ENCODE results near the gene MICAL2. TPM values are rescaled to one million over a fixed set of nuclear protein-coding genes. Genes with fewer than 3 reads are reported as not detected.

Gene MICAL2
- total RNA-seq, 1 donor from 2014 or later: 57.1 TPM

DNA sequence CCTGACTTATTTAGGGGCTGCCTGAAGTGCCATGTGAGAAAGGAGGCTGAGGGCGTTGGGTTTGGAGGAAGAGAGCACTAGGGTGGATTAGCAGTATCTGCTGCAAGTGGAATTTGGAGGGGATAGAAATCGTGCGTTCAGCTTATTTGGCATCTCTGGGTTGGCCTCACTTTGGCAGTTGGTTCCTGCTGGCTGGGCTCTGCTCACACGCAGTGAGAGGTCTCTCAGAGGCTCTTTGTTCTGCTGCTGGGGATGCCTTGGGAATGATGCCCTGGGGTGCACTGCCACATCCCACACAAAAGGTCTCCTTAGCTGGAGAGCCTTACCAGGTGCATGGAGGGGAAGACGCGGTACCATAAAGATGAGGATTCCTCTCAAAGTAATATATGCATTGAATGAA lies 17.7 kb upstream of the MICAL2 start:
- intact Hi-C loops (cut with micrococcal nuclease): no loop called here
- DNase-seq (no peak), ATAC-seq (peak; percentile 7)

- DNase-seq (no peak), ATAC-seq (no peak)
- intact Hi-C loops (cut with micrococcal nuclease): no loop called here
These were observed 15.3 kb upstream of the MICAL2 start for GRCh38 chr11:12094872-12095800.

DNA sequence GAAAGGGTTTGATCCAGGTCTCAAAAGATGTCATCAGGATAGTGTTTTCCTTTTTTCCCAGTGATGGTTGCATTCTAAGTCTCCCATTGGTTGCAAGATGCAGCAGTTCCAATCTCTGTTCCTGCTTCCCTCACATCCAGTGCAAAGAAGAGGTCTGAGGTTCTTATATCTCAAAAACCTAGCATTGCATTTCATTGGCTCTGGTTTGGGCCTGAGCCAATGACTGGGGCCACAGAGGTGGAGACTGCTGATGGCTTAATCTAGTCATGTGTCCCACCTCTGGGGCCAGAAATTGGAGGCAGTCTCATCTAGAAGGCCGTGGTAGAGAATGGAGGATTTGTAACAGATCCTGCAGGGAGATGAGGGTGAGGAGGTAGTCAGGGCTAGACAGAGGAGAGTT lies 13.2 kb upstream of the MICAL2 start:
- ATAC-seq: no peak
- intact Hi-C loops (cut with micrococcal nuclease): no loop called here
- no peak for DNase-seq

DNA sequence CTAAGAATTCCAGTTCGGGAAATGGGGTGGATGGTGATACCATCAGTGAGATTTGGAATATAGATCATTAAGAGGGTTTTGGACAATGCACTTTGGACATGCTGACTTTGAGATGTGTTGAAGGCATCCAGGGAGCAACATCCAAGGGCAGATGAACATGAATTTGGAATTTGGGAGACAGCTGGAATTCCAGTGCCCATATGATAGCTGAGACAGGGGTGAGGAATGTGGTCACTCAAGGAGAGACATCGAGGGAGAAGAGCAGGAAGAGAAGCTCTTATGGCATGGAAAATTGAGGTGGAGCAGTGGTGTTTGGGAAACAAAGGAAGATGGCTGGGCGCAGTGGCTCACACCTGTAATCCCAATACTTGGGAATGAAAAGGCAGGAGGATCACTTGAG lies 11.8 kb upstream of the MICAL2 start:
- intact Hi-C loops (cut with micrococcal nuclease): no loop called here
- no peak for DNase-seq
- no peak for ATAC-seq

DNA sequence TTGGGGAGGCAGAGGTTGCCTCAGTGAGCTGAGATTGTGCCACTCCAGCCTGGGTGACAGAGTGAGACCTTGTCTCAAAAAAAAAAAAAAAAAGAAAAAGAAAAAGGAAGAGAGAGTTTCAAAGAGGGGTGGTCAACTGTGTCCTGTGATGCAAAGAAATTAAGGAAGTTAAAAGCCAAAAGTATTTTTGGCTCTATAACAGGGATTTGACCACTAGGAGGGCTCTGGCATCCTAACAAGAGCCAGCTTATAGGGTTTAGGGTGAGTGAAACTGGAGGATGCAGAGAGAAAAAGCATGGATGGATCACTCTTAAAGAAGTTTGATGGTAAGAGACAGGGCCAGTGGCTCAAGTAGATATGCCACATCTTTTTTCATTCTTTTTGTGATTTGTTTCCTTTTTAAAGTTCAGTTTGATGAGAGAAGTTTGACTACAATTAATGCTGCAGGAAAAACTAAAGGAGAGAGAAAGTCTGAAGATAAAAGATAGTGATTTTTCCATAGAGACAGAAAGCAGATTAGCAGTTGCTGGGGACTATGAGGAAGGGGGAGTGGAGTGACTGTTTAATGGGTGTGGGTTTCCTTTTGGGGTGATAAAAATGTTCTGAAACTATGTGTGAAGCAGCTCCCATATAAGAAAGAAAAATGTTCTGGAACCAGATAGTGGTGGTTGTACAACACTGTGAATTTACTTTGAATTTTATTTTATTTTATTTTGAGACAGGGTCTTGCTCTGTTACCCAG lies 11.1 kb upstream of the MICAL2 start:
- no peak for ATAC-seq
- DNase-seq: no peak
- intact Hi-C loops (cut with micrococcal nuclease): no loop called here

DNA sequence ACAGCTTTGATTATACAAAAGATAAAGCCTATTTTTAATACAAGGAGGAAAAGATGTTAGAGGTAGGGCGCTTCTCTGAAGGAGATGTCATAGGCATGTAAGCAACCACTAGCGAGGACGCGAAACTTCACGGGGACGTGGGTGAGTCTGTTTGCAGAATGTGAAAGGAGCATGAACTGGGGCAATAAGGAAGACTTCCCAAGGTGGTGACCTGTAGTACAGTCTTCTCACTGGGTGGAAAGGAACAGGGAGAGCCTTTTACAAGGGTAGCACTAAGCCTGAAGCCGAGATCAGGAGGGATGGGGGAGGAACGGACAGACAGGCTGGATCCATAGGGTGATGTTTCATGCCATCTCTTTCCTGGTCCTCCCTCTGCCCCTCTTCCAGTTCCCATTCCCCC lies 10.0 kb upstream of the MICAL2 start:
- no peak for DNase-seq
- intact Hi-C loops (cut with micrococcal nuclease): no loop called here
- ATAC-seq: no peak

DNA sequence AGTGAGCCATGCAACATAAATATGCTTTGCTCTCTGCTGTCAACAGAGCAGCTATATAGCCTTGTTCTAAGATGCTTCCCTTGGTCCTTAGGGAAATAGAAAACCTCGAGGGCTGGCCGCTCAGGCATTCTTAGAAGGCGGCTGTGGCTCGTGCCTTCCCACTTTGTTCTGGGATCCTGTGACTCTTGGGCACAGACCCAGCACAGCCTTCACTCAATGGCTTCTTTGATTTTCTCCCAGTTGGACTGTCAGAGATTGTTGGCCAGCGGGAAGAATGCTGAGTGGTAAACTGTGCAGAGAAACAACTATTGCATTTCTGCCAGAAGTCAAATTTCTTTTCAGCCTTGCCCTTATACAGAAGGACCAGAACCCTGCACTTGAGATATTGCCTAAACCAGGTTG lies 9.5 kb upstream of the MICAL2 start:
- intact Hi-C loops (cut with micrococcal nuclease): no loop called here
- DNase-seq (peak; percentile 77), ATAC-seq (peak; percentile 83)

- intact Hi-C loops (cut with micrococcal nuclease): no loop called here
- ATAC-seq (no peak), DNase-seq (no peak)
These were observed 9.1 kb upstream of the MICAL2 start for GRCh38 chr11:12101318-12101717.

DNA sequence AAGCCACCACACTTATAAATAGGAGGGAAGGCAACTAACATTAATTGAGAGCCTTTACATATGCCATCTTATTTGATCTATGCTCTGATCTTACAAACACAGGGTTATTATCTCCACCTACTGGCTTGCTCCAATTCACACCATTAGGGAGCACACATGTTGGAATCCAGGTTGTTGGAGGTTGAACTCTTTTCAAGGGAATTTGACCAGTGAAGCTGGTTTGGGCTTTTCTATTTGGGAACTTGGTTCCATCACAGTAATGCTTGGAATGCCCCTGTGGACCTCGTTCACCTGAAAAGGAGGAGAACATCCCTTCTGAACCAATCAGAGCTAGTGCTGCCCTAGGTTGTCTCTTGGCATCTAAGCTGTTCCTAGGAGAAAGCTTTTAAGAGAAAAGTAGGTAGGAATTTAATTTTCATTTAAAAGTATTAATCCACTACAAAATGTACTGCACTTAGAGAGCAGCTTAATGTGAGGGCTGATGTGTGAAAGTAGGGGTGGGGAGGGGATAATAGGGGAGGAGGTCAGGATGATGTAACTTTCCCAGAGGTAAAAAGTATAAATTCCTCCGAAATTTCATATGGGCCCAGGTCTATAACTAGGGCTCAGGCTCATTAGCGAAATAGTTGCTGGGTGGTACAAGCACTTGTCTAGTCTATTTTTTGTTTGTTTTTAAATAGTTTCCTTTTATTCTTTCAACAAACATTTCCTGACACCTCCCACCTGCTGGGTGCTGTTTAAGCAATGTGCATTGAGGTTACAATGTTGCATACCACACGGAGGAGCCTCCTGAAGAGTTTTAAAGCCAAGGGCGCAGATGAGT lies 7.6 kb upstream of the MICAL2 start:
- DNase-seq (no peak), ATAC-seq (no peak)
- intact Hi-C loops (cut with micrococcal nuclease): no loop called here

GRCh38 chr11:12103411-12104225 lies 6.8 kb upstream of the MICAL2 start:
- ATAC-seq: peak; percentile 60
- DNase-seq: no peak
- intact Hi-C loops (cut with micrococcal nuclease): no loop called here

GRCh38 chr11:12105471-12105870 lies 4.9 kb upstream of the MICAL2 start:
- ATAC-seq (no peak), DNase-seq (no peak)
- intact Hi-C loops (cut with micrococcal nuclease): no loop called here

- DNase-seq (no peak), ATAC-seq (no peak)
- intact Hi-C loops (cut with micrococcal nuclease): no loop called here
These were observed 4.3 kb upstream of the MICAL2 start for GRCh38 chr11:12106101-12106500.

- intact Hi-C loops (cut with micrococcal nuclease): no loop called here
- no peak for ATAC-seq
These were observed 3.9 kb upstream of the MICAL2 start for GRCh38 chr11:12106501-12106900.

GRCh38 chr11:12108875-12109453 lies 1.4 kb upstream of the MICAL2 start:
- DNase-seq (no peak), ATAC-seq (no peak)
- intact Hi-C loops (cut with micrococcal nuclease): no loop called here

More at GRCh38 chr11:12106501-12106900, 3.9 kb upstream of the MICAL2 start:
- DNase-seq: no peak

DNA sequence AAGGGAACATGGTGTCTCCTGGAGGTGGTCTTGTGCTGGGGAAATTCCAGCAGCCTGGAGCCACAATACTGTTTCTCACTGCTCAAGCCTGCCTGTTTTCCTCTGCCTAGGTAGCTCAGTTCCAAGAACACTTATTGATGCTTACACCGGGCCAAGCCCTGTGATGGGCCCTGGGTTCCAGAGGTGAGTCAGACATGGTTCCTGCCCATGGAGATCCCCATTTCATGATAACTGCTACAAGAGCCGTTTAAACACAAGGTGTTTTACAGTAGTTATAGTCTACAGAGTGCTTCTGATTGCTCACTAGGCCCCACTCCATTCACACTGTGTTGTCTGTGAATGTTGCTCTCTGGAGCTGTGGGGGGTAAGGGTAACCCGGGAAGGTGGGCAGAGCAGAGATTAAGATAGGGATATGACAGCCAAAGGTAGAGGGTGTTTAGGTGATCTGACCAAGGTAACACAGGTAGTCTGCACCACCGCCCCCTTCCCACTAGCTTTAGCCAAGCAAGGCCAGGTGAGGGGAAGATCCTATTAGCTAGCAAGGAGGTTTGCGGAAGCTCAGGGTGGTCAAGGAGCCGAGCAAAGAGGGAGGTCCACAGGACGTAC lies 696 bp upstream of the MICAL2 start:
- ATAC-seq (no peak), DNase-seq (no peak)
- intact Hi-C loops (cut with micrococcal nuclease): no loop called here

DNA sequence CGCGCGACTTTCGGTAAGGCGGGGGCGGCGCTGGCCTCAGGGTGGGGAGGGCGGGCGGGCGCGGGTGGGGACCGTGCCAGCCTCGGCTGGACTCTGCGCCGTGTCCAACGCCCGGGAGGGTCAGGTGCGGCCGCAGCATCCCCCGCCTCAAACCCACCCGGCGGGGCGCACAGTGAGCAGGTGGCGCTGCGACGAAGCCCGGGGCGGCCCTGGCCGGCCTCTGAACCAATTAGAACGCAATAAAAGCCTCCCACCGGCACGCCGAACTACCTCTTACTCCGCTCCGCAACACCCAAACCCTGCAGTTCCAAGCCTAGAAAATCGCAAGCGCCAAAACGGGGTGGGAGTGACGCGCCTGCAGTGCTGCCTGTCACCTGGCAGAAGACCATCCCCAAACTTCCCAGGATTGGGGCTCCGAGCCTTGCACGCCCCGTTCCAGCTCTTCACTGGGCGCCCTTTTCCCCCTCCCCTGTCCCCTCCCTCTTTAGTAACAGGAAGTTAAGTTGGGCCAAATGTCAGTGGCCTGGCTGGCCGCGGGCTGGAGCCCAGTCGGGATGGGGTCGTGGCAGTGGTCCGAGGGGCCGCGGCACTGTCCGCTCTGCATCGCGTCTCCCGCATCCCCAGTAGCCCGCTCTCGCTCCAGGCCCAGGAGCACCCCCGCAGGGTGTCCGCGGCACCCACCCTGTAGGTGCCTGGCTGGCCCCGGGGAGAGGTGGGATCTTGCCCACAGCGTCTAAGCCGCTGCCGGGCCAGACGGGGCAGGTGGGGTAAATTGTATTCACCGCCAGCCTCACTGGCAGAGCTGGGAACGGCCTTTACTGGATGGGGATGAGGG lies 541 bp downstream of the MICAL2 start:
- ATAC-seq (peak; percentile 30), DNase-seq (peak; percentile 60)
- intact Hi-C loops (cut with micrococcal nuclease): no loop called here

Data from left ventricle myocardium superior (tissue), 1 donor.